ENCODE measurements around the gene LGALS3. TPM values are rescaled to one million over a fixed set of nuclear protein-coding genes. Genes with fewer than 3 reads are reported as not detected.

LGALS3 gene
- total RNA-seq, 1 donor from 2014 or later: 90.8 TPM

- Mint-ChIP-seq H3K27ac (ENCODE audit: unreplicated experiment) (no peak overlapping the region), H3K4me3 (ENCODE audit: unreplicated experiment) (no peak overlapping the region), H3K27me3 (ENCODE audit: unreplicated experiment) (no peaks in the 10 kb centered on the region), H3K4me1 (ENCODE audit: unreplicated experiment) (peaks cover 15% of the 10 kb centered on the region), H3K36me3 (ENCODE audit: unreplicated experiment) (no peaks in the 10 kb centered on the region), H3K9me3 (ENCODE audit: unreplicated experiment) (no peaks in the 10 kb centered on the region)
- TF ChIP-seq CTCF (IDR thresholded peaks at IDR 0.05): no peak
- DNase-seq (ENCODE audit: extremely low spot score, unreplicated experiment): no peak
Measured at GRCh38 chr14:55088356-55088755, 40.7 kb upstream of the LGALS3 start.

- H3K36me3 Mint-ChIP-seq (ENCODE audit: unreplicated experiment): no peaks in the 10 kb centered on the region
- peaks cover 18% of the 10 kb centered on the region for H3K4me1 Mint-ChIP-seq (ENCODE audit: unreplicated experiment)
- no peak overlapping the region for H3K27ac Mint-ChIP-seq (ENCODE audit: unreplicated experiment)
- no peaks in the 10 kb centered on the region for H3K9me3 Mint-ChIP-seq (ENCODE audit: unreplicated experiment)
- H3K4me3 Mint-ChIP-seq (ENCODE audit: unreplicated experiment): no peak overlapping the region
- TF ChIP-seq CTCF (IDR thresholded peaks at IDR 0.05): no peak
- no peak for DNase-seq (ENCODE audit: extremely low spot score, unreplicated experiment)
- no peaks in the 10 kb centered on the region for H3K27me3 Mint-ChIP-seq (ENCODE audit: unreplicated experiment)
Measured at GRCh38 chr14:55092341-55092740, 36.7 kb upstream of the LGALS3 start.

DNA sequence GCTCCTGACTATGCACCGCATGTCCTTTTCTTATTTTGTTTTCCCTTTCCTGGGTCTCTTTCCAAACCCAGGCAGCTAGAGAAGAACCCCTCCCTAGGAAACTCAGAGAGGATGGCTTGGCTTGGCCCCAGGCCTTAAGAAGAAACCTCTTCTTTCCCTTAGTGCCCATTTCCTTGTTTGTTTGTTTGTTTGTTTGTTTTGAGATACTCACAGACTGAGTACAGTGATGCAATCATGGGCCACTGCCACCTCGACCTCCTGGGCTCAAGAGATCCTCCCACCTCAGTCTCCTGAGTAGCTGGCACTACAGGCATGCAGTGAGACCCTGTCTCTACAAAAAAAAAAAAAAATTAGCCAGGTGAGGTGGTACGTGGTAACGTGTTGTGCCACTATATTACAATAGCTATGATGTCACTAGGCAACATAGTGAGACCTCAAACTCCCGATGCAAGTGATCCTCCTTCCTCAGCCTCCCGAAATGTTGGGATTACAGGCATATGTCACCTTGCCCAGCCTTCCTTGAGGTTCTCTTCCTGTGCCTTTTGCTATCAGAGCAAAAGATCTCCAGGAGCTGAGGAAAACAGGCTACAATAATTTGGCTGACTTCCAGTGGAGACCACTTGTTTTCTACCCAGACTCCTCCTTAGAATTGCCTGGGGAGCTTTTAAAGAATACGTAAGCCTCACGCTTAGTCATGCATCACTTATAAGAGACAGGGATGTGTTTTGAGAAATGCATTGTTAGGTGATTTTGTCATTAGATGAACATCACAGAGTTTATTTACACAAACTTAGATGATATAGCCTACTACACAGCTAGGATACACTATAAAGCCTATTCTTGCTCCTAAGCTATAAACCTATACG, 34.5 kb upstream of the LGALS3 start:
- no peaks in the 10 kb centered on the region for H3K27me3 Mint-ChIP-seq (ENCODE audit: unreplicated experiment)
- no peak for DNase-seq (ENCODE audit: extremely low spot score, unreplicated experiment)
- H3K4me1 Mint-ChIP-seq (ENCODE audit: unreplicated experiment): peaks cover 17% of the 10 kb centered on the region
- no peaks in the 10 kb centered on the region for H3K9me3 Mint-ChIP-seq (ENCODE audit: unreplicated experiment)
- H3K27ac Mint-ChIP-seq (ENCODE audit: unreplicated experiment): no peak overlapping the region
- TF ChIP-seq CTCF (IDR thresholded peaks at IDR 0.05): no peak
- H3K4me3 Mint-ChIP-seq (ENCODE audit: unreplicated experiment): no peak overlapping the region
- H3K36me3 Mint-ChIP-seq (ENCODE audit: unreplicated experiment): no peaks in the 10 kb centered on the region

- TF ChIP-seq CTCF (IDR thresholded peaks at IDR 0.05): no peak
- Mint-ChIP-seq H3K27me3 (ENCODE audit: unreplicated experiment) (no peaks in the 10 kb centered on the region), H3K4me3 (ENCODE audit: unreplicated experiment) (no peak overlapping the region), H3K4me1 (ENCODE audit: unreplicated experiment) (peaks cover 23% of the 10 kb centered on the region), H3K27ac (ENCODE audit: unreplicated experiment) (no peak overlapping the region), H3K9me3 (ENCODE audit: unreplicated experiment) (no peaks in the 10 kb centered on the region), H3K36me3 (ENCODE audit: unreplicated experiment) (no peaks in the 10 kb centered on the region)
- DNase-seq (ENCODE audit: extremely low spot score, unreplicated experiment): no peak
Measured at GRCh38 chr14:55097881-55098560, 31.0 kb upstream of the LGALS3 start.

DNA sequence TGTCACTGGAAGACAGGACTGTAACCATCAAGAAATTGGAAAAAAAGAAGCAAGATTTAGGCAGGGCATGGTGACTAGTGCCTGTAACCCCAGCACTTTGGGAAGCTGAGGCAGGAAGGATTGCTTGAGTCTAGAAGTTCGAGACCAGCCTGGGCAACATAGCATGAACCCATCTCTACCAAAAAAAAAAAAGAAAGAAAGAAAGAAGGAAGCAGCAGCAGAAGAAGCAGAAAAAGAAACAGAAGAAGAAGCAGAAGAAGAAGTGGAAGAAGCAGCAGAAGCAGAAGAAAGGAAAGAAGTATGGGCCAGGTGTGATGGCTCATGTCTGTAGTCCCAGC, 30.5 kb upstream of the LGALS3 start:
- Mint-ChIP-seq H3K4me1 (ENCODE audit: unreplicated experiment) (peaks cover 28% of the 10 kb centered on the region), H3K27me3 (ENCODE audit: unreplicated experiment) (no peaks in the 10 kb centered on the region), H3K27ac (ENCODE audit: unreplicated experiment) (no peak overlapping the region), H3K4me3 (ENCODE audit: unreplicated experiment) (no peak overlapping the region), H3K9me3 (ENCODE audit: unreplicated experiment) (no peaks in the 10 kb centered on the region), H3K36me3 (ENCODE audit: unreplicated experiment) (no peaks in the 10 kb centered on the region)
- no peak for DNase-seq (ENCODE audit: extremely low spot score, unreplicated experiment)
- no peak for TF ChIP-seq CTCF (IDR thresholded peaks at IDR 0.05)
